ENCODE results near the gene FOXN4.
A peak's percentile ranks its signal among the peaks of the same experiment; 100 is the strongest.

FOXN4 gene

DNA sequence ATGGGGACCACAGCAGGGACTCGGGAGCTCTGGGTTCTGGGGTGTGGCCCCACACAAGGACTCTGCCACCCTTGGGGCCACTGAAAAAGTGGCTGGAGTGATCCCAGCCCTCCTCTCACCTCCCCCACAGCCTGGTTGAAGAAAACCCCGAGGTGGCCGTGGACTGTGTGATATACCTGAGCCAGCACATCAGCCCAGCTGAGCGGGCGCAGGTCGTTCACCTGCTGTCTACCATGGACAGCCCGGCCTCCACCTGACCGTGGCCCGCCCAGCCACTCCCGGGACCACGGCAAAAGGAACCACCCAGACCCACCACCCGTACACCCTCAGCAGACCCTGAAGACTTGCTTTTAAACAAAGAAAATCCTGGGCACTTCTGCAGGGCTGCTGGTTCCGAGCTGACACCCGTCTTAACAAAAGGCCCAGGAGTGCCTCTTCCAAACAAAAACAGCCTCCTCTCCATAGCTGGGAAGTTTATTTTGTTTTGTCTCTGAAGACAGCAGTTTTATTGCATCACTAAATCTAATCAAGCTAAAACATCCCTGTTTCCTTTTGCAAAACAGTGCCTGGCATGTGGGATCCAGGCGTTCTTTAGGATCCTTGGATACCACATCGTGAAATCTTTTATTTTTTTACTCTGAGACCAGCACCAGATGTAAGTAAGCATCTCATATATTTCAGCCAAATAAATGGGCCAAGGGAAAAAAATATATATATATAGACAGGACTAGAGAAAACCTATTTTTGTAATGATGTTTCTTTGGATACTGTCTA, 42.8 kb downstream of the FOXN4 start:
- H3K9me3 ChIP-seq (ENCODE audit: severe bottlenecking) = no peaks in the 10 kb centered on the region
- TF ChIP-seq, protein P1, sequence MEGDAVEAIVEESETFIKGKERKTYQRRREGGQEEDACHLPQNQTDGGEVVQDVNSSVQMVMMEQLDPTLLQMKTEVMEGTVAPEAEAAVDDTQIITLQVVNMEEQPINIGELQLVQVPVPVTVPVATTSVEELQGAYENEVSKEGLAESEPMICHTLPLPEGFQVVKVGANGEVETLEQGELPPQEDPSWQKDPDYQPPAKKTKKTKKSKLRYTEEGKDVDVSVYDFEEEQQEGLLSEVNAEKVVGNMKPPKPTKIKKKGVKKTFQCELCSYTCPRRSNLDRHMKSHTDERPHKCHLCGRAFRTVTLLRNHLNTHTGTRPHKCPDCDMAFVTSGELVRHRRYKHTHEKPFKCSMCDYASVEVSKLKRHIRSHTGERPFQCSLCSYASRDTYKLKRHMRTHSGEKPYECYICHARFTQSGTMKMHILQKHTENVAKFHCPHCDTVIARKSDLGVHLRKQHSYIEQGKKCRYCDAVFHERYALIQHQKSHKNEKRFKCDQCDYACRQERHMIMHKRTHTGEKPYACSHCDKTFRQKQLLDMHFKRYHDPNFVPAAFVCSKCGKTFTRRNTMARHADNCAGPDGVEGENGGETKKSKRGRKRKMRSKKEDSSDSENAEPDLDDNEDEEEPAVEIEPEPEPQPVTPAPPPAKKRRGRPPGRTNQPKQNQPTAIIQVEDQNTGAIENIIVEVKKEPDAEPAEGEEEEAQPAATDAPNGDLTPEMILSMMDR (IDR thresholded peaks at IDR 0.05; ENCODE audit: low read depth, low read length) = no peak
- no peak for DNase-seq
- H3K4me3 ChIP-seq (ENCODE audit: low read depth, low read length) = no peak overlapping the region
- no peak overlapping the region for H3K27ac ChIP-seq
- H3K36me3 ChIP-seq = no peaks in the 10 kb centered on the region; the same call in 1 of the 2 replicates
- no peaks in the 10 kb centered on the region for H3K27me3 ChIP-seq (ENCODE audit: insufficient read depth, low read depth, severe bottlenecking)

GRCh38 chr12:109264943-109265650, 44.0 kb downstream of the FOXN4 start:
- H3K27me3 ChIP-seq (ENCODE audit: insufficient read depth, low read depth, severe bottlenecking) = no peaks in the 10 kb centered on the region
- no peak for DNase-seq
- H3K27ac ChIP-seq = no peak overlapping the region
- H3K9me3 ChIP-seq (ENCODE audit: severe bottlenecking) = no peaks in the 10 kb centered on the region
- H3K4me3 ChIP-seq (ENCODE audit: low read depth, low read length) = no peak overlapping the region
- no peaks in the 10 kb centered on the region; the same call in 1 of the 2 replicates for H3K36me3 ChIP-seq
- TF ChIP-seq, protein P1 (IDR thresholded peaks at IDR 0.05; ENCODE audit: low read depth, low read length) = no peak

DNA sequence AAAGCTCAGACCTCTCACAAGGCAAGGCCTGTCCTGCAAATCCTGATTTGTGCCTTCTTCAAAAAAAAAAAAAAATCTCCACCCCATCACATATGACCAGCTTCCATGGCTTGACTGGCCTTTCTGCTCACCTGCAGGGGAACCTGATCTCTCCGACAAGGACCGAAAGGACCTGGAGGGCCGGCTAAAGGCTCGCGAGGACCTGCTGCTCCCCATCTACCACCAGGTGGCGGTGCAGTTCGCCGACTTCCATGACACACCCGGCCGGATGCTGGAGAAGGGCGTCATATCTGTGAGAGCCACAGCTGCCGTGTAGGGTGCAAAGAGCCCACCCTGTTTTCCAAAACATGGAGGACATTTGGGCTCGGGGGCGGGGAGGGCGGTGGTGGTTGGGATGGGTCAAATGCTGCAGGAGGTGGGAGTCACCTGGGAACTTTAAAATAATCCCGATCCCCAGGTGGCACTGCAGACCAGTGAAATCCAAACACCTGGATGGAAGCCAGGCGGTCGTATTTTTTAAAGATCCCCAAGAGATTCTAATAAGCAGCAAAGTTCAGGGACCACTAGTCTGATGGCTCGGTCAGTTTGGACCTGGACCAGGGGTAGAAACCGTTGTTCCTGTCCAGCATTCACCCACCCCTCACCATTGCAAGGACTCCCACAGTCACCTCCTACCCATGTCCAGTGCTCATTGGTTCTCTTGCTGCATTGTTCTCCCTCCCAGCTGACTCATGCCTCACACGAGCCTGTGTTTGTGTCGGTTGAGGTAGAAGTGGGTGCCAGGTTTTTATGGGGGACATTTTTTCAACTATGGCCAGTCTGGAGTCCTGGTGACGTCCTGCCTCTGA, 44.8 kb downstream of the FOXN4 start:
- TF ChIP-seq, protein P1 (IDR thresholded peaks at IDR 0.05; ENCODE audit: low read depth, low read length) = peak; percentile 92

GRCh38 chr12:109263439-109263838, 45.6 kb downstream of the FOXN4 start:
- DNase-seq = no peak
- no peak overlapping the region for H3K4me3 ChIP-seq (ENCODE audit: low read depth, low read length)
- TF ChIP-seq, protein P1 (IDR thresholded peaks at IDR 0.05; ENCODE audit: low read depth, low read length) = no peak
- H3K9me3 ChIP-seq (ENCODE audit: severe bottlenecking) = no peaks in the 10 kb centered on the region
- H3K36me3 ChIP-seq = no peaks in the 10 kb centered on the region; the same call in 1 of the 2 replicates
- no peak overlapping the region for H3K27ac ChIP-seq
- no peaks in the 10 kb centered on the region for H3K27me3 ChIP-seq (ENCODE audit: insufficient read depth, low read depth, severe bottlenecking)

More for the DNA sequence above, 44.8 kb downstream of the FOXN4 start:
- H3K36me3 ChIP-seq = no peaks in the 10 kb centered on the region; the same call in 1 of the 2 replicates
- no peak overlapping the region for H3K27ac ChIP-seq
- H3K4me3 ChIP-seq (ENCODE audit: low read depth, low read length) = no peak overlapping the region
- H3K27me3 ChIP-seq (ENCODE audit: insufficient read depth, low read depth, severe bottlenecking) = no peaks in the 10 kb centered on the region
- peak; percentile 82 for DNase-seq
- H3K9me3 ChIP-seq (ENCODE audit: severe bottlenecking) = no peaks in the 10 kb centered on the region

- Histone ChIP-seq H3K27ac (no peak overlapping the region), H3K4me3 (ENCODE audit: low read depth, low read length) (no peak overlapping the region), H3K27me3 (ENCODE audit: insufficient read depth, low read depth, severe bottlenecking) (no peaks in the 10 kb centered on the region), H3K9me3 (ENCODE audit: severe bottlenecking) (no peaks in the 10 kb centered on the region), H3K36me3 (no peaks in the 10 kb centered on the region; the same call in 1 of the 2 replicates)
- no peak for DNase-seq
- TF ChIP-seq, protein P1 (IDR thresholded peaks at IDR 0.05; ENCODE audit: low read depth, low read length) = no peak
Observed at GRCh38 chr12:109261939-109262338, 47.1 kb downstream of the FOXN4 start.

All from WERI-Rb-1 (cell line).